Upper lobe of right lung (tissue), 1 donor: Measurements from ENCODE around the gene ABCA1. TPM values are rescaled to one million over a fixed set of nuclear protein-coding genes. Genes with fewer than 3 reads are reported as not detected.

Experiments
- ATAC-seq: fragments of 200-7000 bp; cut with Tn5 transposase; one replicate; pipeline ENCODE4 v1.9.1; 2020; ENCODE audit warnings: mild to moderate bottlenecking, moderate library complexity
- DNase-seq: peaks from one replicate; pipeline ENCODE4 v3.0.0-alpha.2; 2020
- H3K27ac ChIP-seq: fragments of 200-600 bp; one replicate; pipeline ENCODE4 v1.8.0; 2022
- H3K27me3 ChIP-seq: fragments of 200-600 bp; one replicate; pipeline ENCODE4 v1.8.0; 2022; ENCODE audit warnings: mild to moderate bottlenecking
- H3K36me3 ChIP-seq: fragments of 200-600 bp; one replicate; pipeline ENCODE4 v1.8.0; 2022
- H3K4me1 ChIP-seq: fragments of 200-600 bp; one replicate; pipeline ENCODE4 v1.8.0; 2022
- H3K4me3 ChIP-seq: fragments of 200-600 bp; one replicate; pipeline ENCODE4 v1.8.0; 2022; ENCODE audit warnings: mild to moderate bottlenecking
- H3K9me3 ChIP-seq: fragments of 200-600 bp; one replicate; pipeline ENCODE4 v1.8.0; 2022
- intact Hi-C: fragments of 100-400 bp; cut with DNase I; formaldehyde crosslinking; loops from one replicate; pipeline ENCODE4 v1.11.0; 2022
- total RNA-seq: library from RNA; stranded (reverse); fragmentation: NEBNext Ultra II Directional; extraction: Animal tissue kit (Norgen Biotek cat#: 25700); gene quantifications from one replicate; pipeline ENCODE4 v1.2.1, GENCODE V29; 2021
- TF ChIP-seq, protein P1 (sequence below): fragments of 200-600 bp; IDR thresholded peaks from one replicate; pipeline ENCODE4 v1.8.0; 2022; ENCODE audit warnings: antibody characterized with exemption
- donor health status: DM: no; HTN: yes; CAD: no; lungs with severe emphysema.

The ABCA1 gene
- total RNA-seq, 1 donor from 2014 or later, result 49.0 TPM

DNA sequence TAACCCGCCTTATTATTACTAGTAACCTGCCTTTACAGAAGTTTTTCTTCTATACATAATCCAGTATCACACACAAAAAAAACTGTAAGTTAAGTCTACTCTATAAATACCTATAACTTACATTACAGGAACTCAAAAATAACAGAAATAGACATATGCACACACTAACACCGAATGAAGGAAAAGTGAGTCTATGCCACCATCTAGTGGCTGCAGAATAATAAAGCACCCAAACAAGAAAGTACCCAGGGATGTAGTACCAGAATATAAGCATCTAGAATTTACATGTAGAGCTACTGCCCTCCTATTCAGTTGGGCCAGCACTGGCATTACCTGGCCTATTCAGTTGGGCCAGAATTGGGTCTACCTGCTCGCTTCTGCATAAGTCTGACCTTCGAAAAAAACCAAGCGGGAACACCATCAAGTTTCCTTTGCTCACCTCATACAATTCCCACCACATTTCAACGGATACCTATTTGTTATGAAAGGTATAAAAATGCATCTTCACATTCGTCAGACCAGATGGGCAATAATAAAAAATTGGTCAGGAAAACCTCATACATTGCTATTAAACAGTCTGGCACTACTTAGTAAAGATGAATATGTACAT is 184.5 kb downstream of the ABCA1 start:
- Histone ChIP-seq H3K27me3 (no peaks in the 10 kb centered on the region), H3K4me1 (no peaks in the 10 kb centered on the region), H3K9me3 (no peaks in the 10 kb centered on the region), H3K4me3 (no peak overlapping the region), H3K36me3 (no peaks in the 10 kb centered on the region), H3K27ac (no peak overlapping the region)
- intact Hi-C loops, result no loop called here
- DNase-seq (no peak), ATAC-seq (peak; percentile 55)
- TF ChIP-seq, protein P1, sequence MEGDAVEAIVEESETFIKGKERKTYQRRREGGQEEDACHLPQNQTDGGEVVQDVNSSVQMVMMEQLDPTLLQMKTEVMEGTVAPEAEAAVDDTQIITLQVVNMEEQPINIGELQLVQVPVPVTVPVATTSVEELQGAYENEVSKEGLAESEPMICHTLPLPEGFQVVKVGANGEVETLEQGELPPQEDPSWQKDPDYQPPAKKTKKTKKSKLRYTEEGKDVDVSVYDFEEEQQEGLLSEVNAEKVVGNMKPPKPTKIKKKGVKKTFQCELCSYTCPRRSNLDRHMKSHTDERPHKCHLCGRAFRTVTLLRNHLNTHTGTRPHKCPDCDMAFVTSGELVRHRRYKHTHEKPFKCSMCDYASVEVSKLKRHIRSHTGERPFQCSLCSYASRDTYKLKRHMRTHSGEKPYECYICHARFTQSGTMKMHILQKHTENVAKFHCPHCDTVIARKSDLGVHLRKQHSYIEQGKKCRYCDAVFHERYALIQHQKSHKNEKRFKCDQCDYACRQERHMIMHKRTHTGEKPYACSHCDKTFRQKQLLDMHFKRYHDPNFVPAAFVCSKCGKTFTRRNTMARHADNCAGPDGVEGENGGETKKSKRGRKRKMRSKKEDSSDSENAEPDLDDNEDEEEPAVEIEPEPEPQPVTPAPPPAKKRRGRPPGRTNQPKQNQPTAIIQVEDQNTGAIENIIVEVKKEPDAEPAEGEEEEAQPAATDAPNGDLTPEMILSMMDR, result peak; percentile 77

- Histone ChIP-seq H3K9me3 (no peaks in the 10 kb centered on the region), H3K4me3 (no peak overlapping the region), H3K36me3 (no peaks in the 10 kb centered on the region), H3K27me3 (no peaks in the 10 kb centered on the region), H3K4me1 (no peaks in the 10 kb centered on the region), H3K27ac (no peak overlapping the region)
- ATAC-seq, result no peak
- no peak for DNase-seq
- intact Hi-C loops, result no loop called here
- TF ChIP-seq, protein P1, result no peak
Measured at GRCh38 chr9:104740621-104741020, 187.3 kb downstream of the ABCA1 start.

- ATAC-seq (no peak), DNase-seq (no peak)
- Histone ChIP-seq H3K27ac (no peak overlapping the region), H3K4me3 (no peak overlapping the region), H3K27me3 (no peaks in the 10 kb centered on the region), H3K4me1 (no peaks in the 10 kb centered on the region), H3K9me3 (no peaks in the 10 kb centered on the region), H3K36me3 (no peaks in the 10 kb centered on the region)
- TF ChIP-seq, protein P1, result no peak
- intact Hi-C loops, result no loop called here
Measured at GRCh38 chr9:104738452-104738851, 189.5 kb downstream of the ABCA1 start.

Other genes with a start within 250 kb of the ABCA1 start
- not detected for gene OR13D1, start 233.6 kb downstream of the ABCA1 start, total RNA-seq
- gene NIPSNAP3A, start 180.5 kb downstream of the ABCA1 start, total RNA-seq, result 26.0 TPM
- 2.2 TPM for gene NIPSNAP3B, start 164.0 kb downstream of the ABCA1 start, total RNA-seq